ENCODE data around the gene PXDN. TPM values are rescaled to one million over a fixed set of nuclear protein-coding genes. Genes with fewer than 3 reads are reported as not detected.

PXDN gene
- total RNA-seq, 1 experiment from 2014 or later: 0.25 TPM

DNA sequence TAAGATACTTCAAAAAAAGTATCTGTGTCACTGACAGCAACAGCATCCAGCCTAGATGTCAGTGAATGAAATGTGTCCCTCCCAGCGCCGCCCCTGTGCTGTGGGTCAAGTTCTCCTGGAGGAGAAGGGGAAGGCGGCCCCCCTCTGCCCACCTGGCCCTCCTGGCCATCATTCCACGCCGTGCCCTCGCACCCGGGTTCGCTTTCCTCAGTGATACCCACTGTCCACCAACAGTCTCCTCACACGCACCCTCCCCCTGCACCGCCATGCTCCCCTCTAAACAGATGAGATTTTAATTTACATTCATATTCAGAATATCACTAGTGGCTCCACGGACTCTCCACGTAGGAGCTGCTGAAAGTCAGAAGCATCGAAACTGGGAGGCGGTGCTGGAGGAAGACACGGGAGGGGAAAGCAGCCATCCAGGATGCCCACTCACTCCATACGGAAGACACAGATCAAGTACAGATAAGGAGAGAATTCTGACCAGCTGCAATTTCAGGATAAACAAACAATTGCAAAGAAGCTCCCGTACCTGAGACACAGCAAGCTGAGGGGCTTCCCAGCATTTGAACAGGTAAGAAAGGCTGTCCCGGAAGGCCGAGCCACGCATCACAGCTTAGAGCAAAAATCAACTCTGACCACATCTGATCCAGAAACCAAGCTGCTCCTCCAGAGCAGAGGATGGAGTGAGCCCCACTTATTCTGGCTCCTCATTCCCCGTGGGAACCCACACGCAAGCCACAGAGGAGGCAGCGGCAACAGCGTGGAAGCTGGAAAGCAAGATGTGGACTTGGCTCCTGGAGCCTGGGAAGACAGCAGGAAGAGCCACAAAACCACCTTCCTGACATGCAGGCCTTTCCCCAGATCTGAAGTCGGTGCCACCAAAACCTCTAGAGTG is 49.7 kb downstream of the PXDN start:
- no peaks in the 10 kb centered on the region for H3K36me3 Mint-ChIP-seq (ENCODE audit: insufficient read depth, unreplicated experiment)
- TF ChIP-seq, protein P1, sequence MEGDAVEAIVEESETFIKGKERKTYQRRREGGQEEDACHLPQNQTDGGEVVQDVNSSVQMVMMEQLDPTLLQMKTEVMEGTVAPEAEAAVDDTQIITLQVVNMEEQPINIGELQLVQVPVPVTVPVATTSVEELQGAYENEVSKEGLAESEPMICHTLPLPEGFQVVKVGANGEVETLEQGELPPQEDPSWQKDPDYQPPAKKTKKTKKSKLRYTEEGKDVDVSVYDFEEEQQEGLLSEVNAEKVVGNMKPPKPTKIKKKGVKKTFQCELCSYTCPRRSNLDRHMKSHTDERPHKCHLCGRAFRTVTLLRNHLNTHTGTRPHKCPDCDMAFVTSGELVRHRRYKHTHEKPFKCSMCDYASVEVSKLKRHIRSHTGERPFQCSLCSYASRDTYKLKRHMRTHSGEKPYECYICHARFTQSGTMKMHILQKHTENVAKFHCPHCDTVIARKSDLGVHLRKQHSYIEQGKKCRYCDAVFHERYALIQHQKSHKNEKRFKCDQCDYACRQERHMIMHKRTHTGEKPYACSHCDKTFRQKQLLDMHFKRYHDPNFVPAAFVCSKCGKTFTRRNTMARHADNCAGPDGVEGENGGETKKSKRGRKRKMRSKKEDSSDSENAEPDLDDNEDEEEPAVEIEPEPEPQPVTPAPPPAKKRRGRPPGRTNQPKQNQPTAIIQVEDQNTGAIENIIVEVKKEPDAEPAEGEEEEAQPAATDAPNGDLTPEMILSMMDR (IDR thresholded peaks at IDR 0.05; ENCODE audit: insufficient read depth in 1 of 2, low read depth in 1 of 2, low read length in 1 of 2, severe bottlenecking in 1 of 2, unreplicated experiment in 1 of 2): no peak
- H3K9me3 Mint-ChIP-seq (ENCODE audit: unreplicated experiment): no peaks in the 10 kb centered on the region
- H3K4me3 Mint-ChIP-seq (ENCODE audit: unreplicated experiment): no peak overlapping the region
- no peak overlapping the region for H3K27ac Mint-ChIP-seq (ENCODE audit: unreplicated experiment)
- no TSS peak for BruUV-seq (replicated peaks)
- H3K4me1 Mint-ChIP-seq (ENCODE audit: low read depth, unreplicated experiment): peaks cover 8% of the 10 kb centered on the region
- no peaks in the 10 kb centered on the region for H3K9me3 ChIP-seq
- intact Hi-C loops (cut with micrococcal nuclease; ENCODE audit: unreplicated experiment): no loop called here
- no peaks in the 10 kb centered on the region for H3K36me3 ChIP-seq (ENCODE audit: control insufficient read depth, insufficient read depth, low read length)
- DNase-seq: no peak
- no peaks in the 10 kb centered on the region for H3K4me1 ChIP-seq
- H3K27me3 Mint-ChIP-seq (ENCODE audit: insufficient read depth, unreplicated experiment): no peaks in the 10 kb centered on the region
- POLR2A ChIA-PET: no interaction called here
- H3K27me3 ChIP-seq (replicated peaks; ENCODE audit: control insufficient read depth, insufficient read depth, low read length): no peaks in the 10 kb centered on the region
- CTCF ChIA-PET: no interaction called here
- H3K4me3 ChIP-seq (ENCODE audit: low read depth, low read length): no peak overlapping the region

DNA sequence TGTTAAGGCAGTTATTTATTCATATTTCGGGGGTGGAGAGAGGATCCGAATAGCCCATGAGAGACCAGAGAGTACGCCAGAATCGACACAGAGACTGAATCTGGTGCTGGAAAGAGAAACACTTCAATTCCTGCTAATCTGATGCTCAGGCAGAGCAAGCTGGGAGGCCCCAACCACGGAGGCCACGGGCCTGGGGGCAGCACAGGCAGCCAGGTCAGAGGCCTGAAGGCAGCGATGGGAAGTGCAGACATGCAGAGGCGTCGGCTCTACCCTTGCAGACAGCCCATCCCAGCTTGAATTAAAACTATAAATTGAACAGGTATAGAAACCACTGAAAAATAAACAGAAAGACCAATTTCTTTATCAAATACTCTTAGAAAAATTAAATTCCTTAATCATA is 50.6 kb downstream of the PXDN start:
- no peak overlapping the region for H3K4me3 Mint-ChIP-seq (ENCODE audit: unreplicated experiment)
- no peaks in the 10 kb centered on the region for H3K27me3 ChIP-seq (replicated peaks; ENCODE audit: control insufficient read depth, insufficient read depth, low read length)
- TF ChIP-seq, protein P1 (IDR thresholded peaks at IDR 0.05; ENCODE audit: insufficient read depth in 1 of 2, low read depth in 1 of 2, low read length in 1 of 2, severe bottlenecking in 1 of 2, unreplicated experiment in 1 of 2): no peak
- DNase-seq: no peak
- no TSS peak for BruUV-seq (replicated peaks)
- H3K4me1 Mint-ChIP-seq (ENCODE audit: low read depth, unreplicated experiment): peaks cover 8% of the 10 kb centered on the region
- CTCF ChIA-PET: no interaction called here
- H3K4me3 ChIP-seq (ENCODE audit: low read depth, low read length): no peak overlapping the region
- no peaks in the 10 kb centered on the region for H3K9me3 ChIP-seq
- no peaks in the 10 kb centered on the region for H3K4me1 ChIP-seq
- no peaks in the 10 kb centered on the region for H3K9me3 Mint-ChIP-seq (ENCODE audit: unreplicated experiment)
- no peaks in the 10 kb centered on the region for H3K27me3 Mint-ChIP-seq (ENCODE audit: insufficient read depth, unreplicated experiment)
- no peak overlapping the region for H3K27ac Mint-ChIP-seq (ENCODE audit: unreplicated experiment)
- intact Hi-C loops (cut with micrococcal nuclease; ENCODE audit: unreplicated experiment): no loop called here
- POLR2A ChIA-PET: no interaction called here
- no peaks in the 10 kb centered on the region for H3K36me3 Mint-ChIP-seq (ENCODE audit: insufficient read depth, unreplicated experiment)
- no peaks in the 10 kb centered on the region for H3K36me3 ChIP-seq (ENCODE audit: control insufficient read depth, insufficient read depth, low read length)

DNA sequence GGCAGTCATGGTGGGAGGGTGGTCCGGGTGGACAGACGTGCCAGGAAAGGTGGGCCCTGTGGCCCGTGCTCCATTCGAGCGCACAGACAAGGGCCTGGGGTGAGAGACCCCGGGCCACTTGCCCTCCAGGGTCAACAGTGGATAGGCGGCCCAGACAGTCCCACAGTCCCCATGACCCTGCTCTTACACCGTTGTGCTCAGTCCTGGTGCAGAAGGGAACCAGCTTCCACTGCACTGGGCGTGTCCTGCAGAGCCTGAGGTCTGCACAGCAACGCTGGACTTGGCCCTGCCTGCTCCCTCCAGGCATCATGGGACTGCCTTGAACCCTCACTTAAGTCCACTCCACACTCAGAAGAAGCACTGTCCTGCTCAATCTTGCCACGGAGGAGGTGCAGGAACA is 52.0 kb downstream of the PXDN start:
- H3K27ac Mint-ChIP-seq (ENCODE audit: unreplicated experiment): no peak overlapping the region
- no peak overlapping the region for H3K4me3 Mint-ChIP-seq (ENCODE audit: unreplicated experiment)
- no TSS peak for BruUV-seq (replicated peaks)
- no peak for DNase-seq
- H3K9me3 Mint-ChIP-seq (ENCODE audit: unreplicated experiment): no peaks in the 10 kb centered on the region
- intact Hi-C loops (cut with micrococcal nuclease; ENCODE audit: unreplicated experiment): no loop called here
- CTCF ChIA-PET: no interaction called here
- H3K36me3 Mint-ChIP-seq (ENCODE audit: insufficient read depth, unreplicated experiment): no peaks in the 10 kb centered on the region
- Histone ChIP-seq H3K4me1 (no peaks in the 10 kb centered on the region), H3K4me3 (ENCODE audit: low read depth, low read length) (no peak overlapping the region), H3K36me3 (ENCODE audit: control insufficient read depth, insufficient read depth, low read length) (no peaks in the 10 kb centered on the region), H3K9me3 (no peaks in the 10 kb centered on the region), H3K27me3 (replicated peaks; ENCODE audit: control insufficient read depth, insufficient read depth, low read length) (no peaks in the 10 kb centered on the region)
- TF ChIP-seq, protein P1 (IDR thresholded peaks at IDR 0.05; ENCODE audit: insufficient read depth in 1 of 2, low read depth in 1 of 2, low read length in 1 of 2, severe bottlenecking in 1 of 2, unreplicated experiment in 1 of 2): no peak
- POLR2A ChIA-PET: no interaction called here
- no peaks in the 10 kb centered on the region for H3K27me3 Mint-ChIP-seq (ENCODE audit: insufficient read depth, unreplicated experiment)
- peaks cover 4% of the 10 kb centered on the region for H3K4me1 Mint-ChIP-seq (ENCODE audit: low read depth, unreplicated experiment)
